Natural killer cell (primary cell): ENCODE data around the gene NMNAT2. TPM values are rescaled to one million over a fixed set of nuclear protein-coding genes. Genes with fewer than 3 reads are reported as not detected.

ENCODE experiments used
- ATAC-seq, 3 donors: fragments of 150-1000 bp in 2 of 3; fragments of 200-7000 bp in 1 of 3; cut with Tn5 transposase; 1 replicate in 1 of 3; 2 replicates in 2 of 3; pipeline ENCODE4 v1.10.0; 2021; ENCODE audit warnings: mild to moderate bottlenecking in 2 of 3, moderate library complexity in 2 of 3
- DNase-seq, 2 donors: peaks; one replicate each; pipeline versions ENCODE4 v3.0.0 to v3.0.0-alpha.2; 2013 to 2021; ENCODE audit warnings: mixed read lengths in 1 of 2
- H3K27ac ChIP-seq: one replicate; pipeline ENCODE4 v1.5.1; 2013; ENCODE audit warnings: mild to moderate bottlenecking, low read length
- H3K27me3 ChIP-seq: one replicate; pipeline ENCODE4 v1.6.1; 2013; ENCODE audit warnings: low read length; ENCODE audit not compliant: control insufficient read depth, insufficient read depth
- H3K36me3 ChIP-seq: one replicate; pipeline ENCODE4 v1.6.1; 2013; ENCODE audit warnings: low read length; ENCODE audit not compliant: control insufficient read depth, insufficient read depth
- H3K4me1 ChIP-seq: one replicate; pipeline ENCODE4 v1.6.1; 2013; ENCODE audit warnings: low read length; ENCODE audit not compliant: control insufficient read depth, insufficient read depth
- H3K4me3 ChIP-seq: one replicate; pipeline ENCODE4 v1.5.1; 2013; ENCODE audit warnings: low read length
- H3K9me3 ChIP-seq: one replicate; pipeline ENCODE4 v1.6.1; 2013; ENCODE audit warnings: low read length; ENCODE audit not compliant: control insufficient read depth, insufficient read depth
- H3K27ac Mint-ChIP-seq, 2 donors: one replicate each; pipeline ENCODE4 v1.8.0; 2022; ENCODE audit warnings: mild to moderate bottlenecking in 2 of 2, mixed read lengths in 2 of 2, moderate library complexity in 1 of 2
- H3K27me3 Mint-ChIP-seq, 2 donors: one replicate each; pipeline ENCODE4 v1.8.0; 2022; ENCODE audit warnings: low read depth in 2 of 2, mixed read lengths in 2 of 2
- H3K36me3 Mint-ChIP-seq: one replicate; pipeline ENCODE4 v1.8.0; 2022; ENCODE audit warnings: mixed read lengths
- H3K4me1 Mint-ChIP-seq, 2 donors: one replicate each; pipeline ENCODE4 v1.8.0; 2022; ENCODE audit warnings: mixed read lengths in 2 of 2
- H3K4me3 Mint-ChIP-seq: one replicate; pipeline ENCODE4 v1.8.0; 2022; ENCODE audit warnings: mild to moderate bottlenecking, moderate library complexity, mixed read lengths
- H3K9me3 Mint-ChIP-seq, 2 donors: one replicate each; pipeline ENCODE4 v1.8.0; 2022; ENCODE audit warnings: mixed read lengths in 2 of 2
- CTCF ChIP-seq: fragments of 200-600 bp; IDR thresholded peaks from one replicate; pipeline ENCODE4 v1.8.0; 2022; ENCODE audit warnings: antibody characterized with exemption
- WGBS: methylation state at CpG from one replicate; pipeline ENCODE4 v1.1.7; 2013; ENCODE audit warnings: missing lambda C conversion rate; ENCODE audit not compliant: insufficient coverage; 5-methylcytosine and 5-hydroxymethylcytosine counted together
- intact Hi-C: fragments of 100-400 bp; cut with micrococcal nuclease; formaldehyde crosslinking; loops from one replicate; pipeline ENCODE4 v1.14.2; 2022
- total RNA-seq, 4 donors: library from RNA; stranded (reverse); fragments of 120-200 nt in 1 of 4; gene quantifications; one replicate each; pipeline versions ENCODE4 v1.2.3 to v1.2.4, GENCODE V29; 2013 to 2022

The NMNAT2 gene
- total RNA-seq, 3 donors from 2014 or later (not counting 1 experiment from before 2014, with no cell fraction given), result not detected

GRCh38 chr1:183279835-183280234 lies 138.3 kb downstream of the NMNAT2 start:
- Histone ChIP-seq H3K27ac (no peak overlapping the region), H3K9me3 (no peaks in the 10 kb centered on the region), H3K4me1 (no peaks in the 10 kb centered on the region), H3K27me3 (no peaks in the 10 kb centered on the region), H3K36me3 (no peaks in the 10 kb centered on the region), H3K4me3 (no peak overlapping the region)
- no peak overlapping the region for H3K4me3 Mint-ChIP-seq
- no peak for DNase-seq
- peak in 1 of 3 donors; percentile 43 for ATAC-seq
- WGBS, result 91% methylated on average over 6 of the region's 6 CpGs
- H3K27ac Mint-ChIP-seq, result no peak overlapping the region
- no peaks in the 10 kb centered on the region for H3K36me3 Mint-ChIP-seq
- no peaks in the 10 kb centered on the region for H3K9me3 Mint-ChIP-seq
- intact Hi-C loops, result loop anchor here (2.0 to 5.0 kb wide), 2 partner anchors 343 to 637 kb away; no protein-coding TSS in a partner anchor
- peaks cover 5 to 8% of the 10 kb centered on the region in 2 donors for H3K27me3 Mint-ChIP-seq
- no peaks in the 10 kb centered on the region for H3K4me1 Mint-ChIP-seq
- no peak for TF ChIP-seq CTCF

- H3K27me3 Mint-ChIP-seq, result no peaks in the 10 kb centered on the region
- H3K9me3 Mint-ChIP-seq, result no peaks in the 10 kb centered on the region
- intact Hi-C loops, result no loop called here
- H3K36me3 Mint-ChIP-seq, result no peaks in the 10 kb centered on the region
- Histone ChIP-seq H3K9me3 (no peaks in the 10 kb centered on the region), H3K27me3 (no peaks in the 10 kb centered on the region), H3K4me1 (no peaks in the 10 kb centered on the region), H3K36me3 (no peaks in the 10 kb centered on the region), H3K4me3 (no peak overlapping the region), H3K27ac (no peak overlapping the region)
- H3K4me3 Mint-ChIP-seq, result no peak overlapping the region
- no peak for DNase-seq
- WGBS, result 74% methylated on average over 12 of the region's 12 CpGs
- H3K4me1 Mint-ChIP-seq, result no peaks in the 10 kb centered on the region
- no peak overlapping the region for H3K27ac Mint-ChIP-seq
- TF ChIP-seq CTCF, result no peak
- ATAC-seq, result no peak
Observed at GRCh38 chr1:183278739-183279591, 139.2 kb downstream of the NMNAT2 start.

- Mint-ChIP-seq H3K36me3 (no peaks in the 10 kb centered on the region), H3K27me3 (no peaks in the 10 kb centered on the region), H3K4me1 (no peaks in the 10 kb centered on the region), H3K9me3 (no peaks in the 10 kb centered on the region), H3K4me3 (no peak overlapping the region), H3K27ac (no peak overlapping the region)
- Histone ChIP-seq H3K27ac (no peak overlapping the region), H3K4me3 (no peak overlapping the region), H3K36me3 (no peaks in the 10 kb centered on the region), H3K9me3 (no peaks in the 10 kb centered on the region), H3K27me3 (no peaks in the 10 kb centered on the region), H3K4me1 (no peaks in the 10 kb centered on the region)
- DNase-seq (no peak), ATAC-seq (no peak)
- intact Hi-C loops, result no loop called here
- no peak for TF ChIP-seq CTCF
- WGBS, result 62% methylated on average over 5 of the region's 7 CpGs
Observed at GRCh38 chr1:183277821-183278738, 140.1 kb downstream of the NMNAT2 start.
